Fibroblast of skin of left biceps (primary cell): ENCODE measurements around the gene GYPB.
"Not testable (repeated sequence)": the region's sequence is repeated elsewhere in the genome, so short reads cannot be mapped to it uniquely, and the experiment has no call there.

Source experiments
- DNase-seq, 2 experiments: peaks; one replicate each; pipeline ENCODE4 v3.0.0-alpha.2; 2013; ENCODE audit warnings: low read depth in 2 of 2

GYPB gene

GRCh38 chr4:144014808-144015207 is 4.4 kb downstream of the GYPB start:
- no peak for DNase-seq

- not testable (repeated sequence) for DNase-seq
These were observed 10.6 kb downstream of the GYPB start for GRCh38 chr4:144008602-144009001.

- not testable (repeated sequence) for DNase-seq
These were observed 11.2 kb downstream of the GYPB start for GRCh38 chr4:144007960-144008359.

GRCh38 chr4:144006200-144006803 is 12.9 kb downstream of the GYPB start:
- peak in 1 of 2 experiments; percentile 4 for DNase-seq

DNA sequence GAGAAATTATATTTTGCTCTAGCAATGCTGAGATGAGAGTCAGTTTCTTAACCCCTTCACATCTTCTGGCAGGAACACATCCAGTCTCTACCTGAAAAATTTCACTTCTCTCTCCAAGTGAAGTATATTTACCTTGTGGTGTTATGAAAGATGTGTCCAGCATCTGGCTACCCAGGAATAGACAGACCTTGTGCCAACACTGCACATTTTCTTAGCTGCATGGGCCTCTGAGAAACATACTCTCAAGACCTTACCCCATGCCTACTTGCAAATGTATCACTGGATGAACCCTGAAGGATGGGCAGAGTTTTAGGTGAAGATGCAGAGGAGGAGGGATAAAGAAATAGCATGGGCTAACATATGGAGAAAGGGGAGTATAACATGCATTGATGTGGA is 13.6 kb downstream of the GYPB start:
- not testable (repeated sequence) for DNase-seq

GRCh38 chr4:144004868-144005557 is 14.2 kb downstream of the GYPB start:
- DNase-seq, result peak; percentile 53 to 70

GRCh38 chr4:144003890-144004265 is 15.3 kb downstream of the GYPB start:
- DNase-seq, result not testable (repeated sequence)

DNA sequence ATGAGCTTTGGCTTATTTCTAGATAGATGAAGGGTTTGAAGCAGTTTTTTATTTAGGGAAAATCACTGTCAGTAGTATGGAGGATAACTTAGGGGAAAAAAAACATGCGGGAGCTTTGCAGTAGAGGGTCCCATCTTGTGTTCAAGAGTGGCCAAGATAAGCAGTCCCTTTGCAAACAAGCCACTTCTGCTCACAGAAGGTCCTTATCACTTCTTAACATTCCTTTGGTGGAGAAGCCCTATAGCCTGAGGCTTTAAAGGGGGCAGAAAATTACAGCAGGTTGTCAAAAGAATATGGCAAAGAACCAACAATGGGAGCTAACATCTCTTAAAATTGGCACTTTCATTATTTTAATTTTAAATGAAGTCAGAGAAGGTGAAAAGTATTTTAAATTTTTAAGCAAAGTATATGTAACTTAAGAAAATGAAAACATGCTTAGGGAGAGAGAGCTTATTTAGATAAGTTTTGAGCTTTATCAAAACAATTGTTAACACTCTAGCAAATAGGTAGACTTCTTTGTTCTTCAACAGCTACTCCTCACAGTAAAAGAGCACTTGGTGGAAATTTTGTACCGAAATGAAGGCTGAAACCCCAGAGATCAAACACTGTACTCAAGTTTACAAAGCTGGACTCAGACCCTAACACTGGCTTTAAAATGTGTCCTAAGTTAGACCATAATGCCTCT is 15.8 kb downstream of the GYPB start:
- not testable (repeated sequence) for DNase-seq

- not testable (repeated sequence) for DNase-seq
These were observed 18.7 kb downstream of the GYPB start for GRCh38 chr4:144000331-144000995.

GRCh38 chr4:143996193-143996592 is 23.0 kb downstream of the GYPB start:
- DNase-seq, result not testable (repeated sequence)

DNA sequence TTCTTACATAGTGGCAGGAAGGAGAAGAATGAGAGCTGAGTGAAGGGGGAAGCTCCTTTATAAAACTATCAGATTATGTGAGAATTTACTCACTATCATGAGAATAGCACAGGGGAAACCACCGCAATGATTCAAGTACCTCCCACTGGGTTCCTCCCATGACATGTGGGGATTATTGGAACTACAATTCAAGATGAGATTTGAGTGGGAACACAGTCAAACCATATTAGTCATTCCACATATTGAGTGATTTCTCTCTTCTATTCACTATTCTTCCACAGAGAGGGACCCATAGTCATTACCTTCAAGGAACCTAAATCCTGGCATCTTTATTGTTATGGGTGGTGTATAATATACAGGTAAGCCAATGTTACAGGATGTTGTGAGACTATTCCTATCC is 27.4 kb downstream of the GYPB start:
- not testable (repeated sequence) for DNase-seq

DNA sequence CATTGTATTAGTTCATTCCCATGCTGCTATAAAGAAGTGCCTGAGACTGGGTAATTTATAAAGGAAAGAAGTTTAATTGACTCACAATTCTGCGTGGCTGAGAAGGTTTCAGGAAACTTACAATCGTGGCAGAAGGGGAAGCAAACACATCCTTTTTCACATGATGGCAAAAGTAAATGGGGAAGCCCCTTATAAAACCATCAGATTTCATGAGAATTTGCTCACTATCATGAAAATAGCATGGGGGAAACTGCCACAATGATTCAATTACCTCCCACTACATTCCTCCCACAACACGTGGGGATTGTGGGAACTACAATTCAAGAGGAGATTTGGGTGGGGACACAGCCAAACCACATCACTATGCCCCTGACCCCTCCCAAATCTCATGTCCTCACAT is 28.5 kb downstream of the GYPB start:
- DNase-seq, result not testable (repeated sequence)

- no peak for DNase-seq
These were observed 33.0 kb downstream of the GYPB start for GRCh38 chr4:143986180-143986579.

GRCh38 chr4:143980776-143981175 is 38.4 kb downstream of the GYPB start:
- DNase-seq, result not testable (repeated sequence)

- not testable (repeated sequence) for DNase-seq
These were observed 43.7 kb downstream of the GYPB start for GRCh38 chr4:143975527-143975926.

GRCh38 chr4:143974021-143974420 is 45.2 kb downstream of the GYPB start:
- not testable (repeated sequence) for DNase-seq

DNA sequence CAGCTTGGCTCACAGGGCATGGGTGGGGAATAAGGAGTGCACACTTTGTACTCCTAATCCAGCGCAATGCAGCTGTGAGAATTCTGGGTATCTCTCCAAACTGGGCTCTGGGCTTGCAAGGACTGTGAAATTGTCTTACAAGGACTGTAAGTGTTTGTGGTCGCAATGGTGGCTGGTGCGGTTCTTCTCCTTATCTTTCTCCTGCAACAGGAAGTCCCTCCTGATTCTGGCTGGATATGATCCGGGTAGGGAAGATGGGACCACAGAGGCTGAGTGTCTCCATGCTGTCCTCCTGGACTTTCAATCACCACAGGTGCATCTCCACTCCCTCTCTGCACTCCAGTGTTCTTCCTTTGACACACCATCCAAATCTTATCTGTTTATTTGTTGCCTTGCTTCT is 58.1 kb downstream of the GYPB start:
- DNase-seq, result no peak

DNA sequence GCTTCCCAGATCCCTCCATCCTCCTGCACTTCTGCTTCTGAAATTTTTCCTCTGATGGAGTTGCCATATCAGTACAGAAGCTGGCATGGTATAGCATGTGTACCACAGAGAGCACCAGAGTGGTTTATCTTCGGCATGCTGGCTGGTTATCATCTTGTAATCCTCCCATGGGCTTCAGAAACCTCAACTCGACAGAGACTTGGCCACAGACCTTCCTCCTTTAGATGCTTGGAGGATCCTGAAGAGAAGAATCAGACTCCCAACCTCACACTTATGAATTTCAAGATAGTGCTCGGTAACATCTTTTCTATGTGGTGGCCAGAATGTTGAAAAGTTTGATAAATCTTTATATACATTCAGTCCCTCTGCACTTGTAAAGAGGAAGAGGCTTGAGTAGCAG is 63.9 kb downstream of the GYPB start:
- DNase-seq, result not testable (repeated sequence)

DNA sequence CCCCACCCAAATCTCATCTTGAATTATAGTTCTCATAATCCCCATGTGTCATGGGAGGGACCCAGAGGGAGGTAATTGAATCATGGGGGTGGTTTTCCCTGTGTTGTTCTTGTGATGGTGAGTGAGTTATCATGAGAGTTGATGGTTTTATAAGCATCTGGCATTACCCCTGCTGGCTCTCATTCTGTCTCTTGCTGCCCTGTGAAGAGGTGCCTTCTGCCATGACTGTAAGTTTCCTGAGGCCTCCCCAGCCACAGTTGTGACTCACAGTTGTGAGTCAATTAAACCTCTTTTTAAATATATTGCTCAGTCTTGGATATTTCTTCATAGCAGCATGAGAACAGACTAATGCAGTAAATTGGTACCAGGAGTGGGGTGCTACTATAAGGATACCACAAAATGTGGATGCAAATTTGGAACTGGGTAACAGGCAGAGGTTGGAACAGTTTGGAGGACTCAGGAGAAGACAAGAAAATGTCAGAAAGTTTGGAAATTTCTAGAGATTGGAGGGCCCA is 67.7 kb downstream of the GYPB start:
- DNase-seq, result not testable (repeated sequence)

GRCh38 chr4:143950967-143951366 is 68.2 kb downstream of the GYPB start:
- DNase-seq, result not testable (repeated sequence)

GRCh38 chr4:143950185-143950584 is 69.0 kb downstream of the GYPB start:
- DNase-seq, result not testable (repeated sequence)

GRCh38 chr4:143947493-143947892 is 71.7 kb downstream of the GYPB start:
- not testable (repeated sequence) for DNase-seq
